HepG2 (cell line): ENCODE data around the gene CAPN15. TPM values are rescaled to one million over a fixed set of nuclear protein-coding genes. Genes with fewer than 3 reads are reported as not detected.

ENCODE experiments used
- AHR ChIP-seq: IDR thresholded peaks from 2 replicates; pipeline ENCODE4 v1.6.1; 2018; ENCODE audit warnings: missing genetic modification reagents, missing compliant biosample characterization
- ARID4A ChIP-seq: sonication (generic); formaldehyde crosslinking; IDR thresholded peaks from 2 replicates; pipeline ENCODE4 v1.5.0; 2020; ENCODE audit warnings: mild to moderate bottlenecking, missing genetic modification reagents, borderline replicate concordance
- FOXK2 ChIP-seq: fragments of 450-650 bp; IDR thresholded peaks from 2 replicates; pipeline ENCODE4 v1.6.1; 2016
- PRPF4 ChIP-seq: fragments of 200-400 bp; formaldehyde crosslinking; IDR thresholded peaks from 2 replicates; pipeline ENCODE4 v1.6.1; 2016; ENCODE audit warnings: low read length, low read depth; ENCODE audit not compliant: poor library complexity, severe bottlenecking
- REST ChIP-seq, 2 experiments: IDR thresholded peaks; 2 replicates each; pipeline ENCODE4 v1.6.1; 2011 to 2012; ENCODE audit warnings: low read length in 2 of 2, borderline replicate concordance in 1 of 2, low read depth in 1 of 2, mild to moderate bottlenecking in 1 of 2, moderate library complexity in 1 of 2
- RFXANK ChIP-seq: IDR thresholded peaks from 2 replicates; pipeline ENCODE4 v1.6.1; 2016
- SCMH1 ChIP-seq: sonication (generic); formaldehyde crosslinking; IDR thresholded peaks from 2 replicates; pipeline ENCODE4 v1.9.0; 2021; ENCODE audit warnings: missing genetic modification reagents, mild to moderate bottlenecking, borderline replicate concordance
- ZBTB25 ChIP-seq: IDR thresholded peaks from 2 replicates; pipeline ENCODE4 v1.6.1; 2018; ENCODE audit warnings: missing genetic modification reagents
- ZNF441 ChIP-seq: sonication (generic); formaldehyde crosslinking; IDR thresholded peaks from 2 replicates; pipeline ENCODE4 v1.7.0; 2021; ENCODE audit warnings: missing genetic modification reagents, borderline replicate concordance
- ZNF607 ChIP-seq: sonication (generic); formaldehyde crosslinking; IDR thresholded peaks from 2 replicates; pipeline ENCODE4 v1.5.1; 2020; ENCODE audit warnings: missing genetic modification reagents, mild to moderate bottlenecking, borderline replicate concordance
- polyA plus RNA-seq, 8 experiments: library from polyadenylated mRNA; depleted of rRNA in 3 of 8; stranded (reverse) in 7 of 8; unstranded in 1 of 8; fragments of >200 nt; fragmentation: Illumina TruSeq in 4 of 8; extraction: Trizol in 4 of 8; gene quantifications; 2 replicates each; pipeline versions ENCODE4 v1.2.1 to v1.2.3, GENCODE V29; 2011 to 2016; ENCODE audit warnings: low read depth in 4 of 8, missing spikeins in 1 of 8, mixed read lengths in 1 of 8; ENCODE audit not compliant: insufficient read depth in 1 of 8
- total RNA-seq, 5 experiments: library from RNA; depleted of rRNA; stranded (reverse); fragments of >200 nt; fragmentation: Illumina TruSeq; extraction: Trizol; gene quantifications; 2 replicates each; pipeline ENCODE4 v1.2.3, GENCODE V29; 2016; ENCODE audit warnings: low read depth in 1 of 5
- TF ChIP-seq, protein P1 (sequence below): sonication (generic); formaldehyde crosslinking; conservative IDR thresholded peaks from 2 replicates; pipeline ENCODE4 v1.4.0; 2020; ENCODE audit warnings: mild to moderate bottlenecking, missing genetic modification reagents, moderate library complexity

CAPN15 gene
- total and polyA plus RNA-seq, 2 of the 13 experiments (the other 11 are each of a cell fraction or from before 2014, with no cell fraction given) = 14.9 to 24.5 TPM

- peak in 1 of 2 experiments; percentile 51; a peak in 1 of 4 replicates for TF ChIP-seq REST (IDR thresholded peaks at IDR 0.05; ENCODE audit: borderline replicate concordance in 1 of 2, low read depth in 1 of 2, low read length in 2 of 2)
- TF ChIP-seq SCMH1 (CRISPR knock-in tag) = no peak
- TF ChIP-seq RFXANK (CRISPR knock-in tag) = no peak
- TF ChIP-seq PRPF4 = no peak
- peak; percentile 87; the same call in 1 of the 2 replicates for TF ChIP-seq AHR (CRISPR knock-in tag)
- TF ChIP-seq ZNF441 (CRISPR knock-in tag) = peak; percentile 63; the same call in 1 of the 2 replicates
- TF ChIP-seq FOXK2 = peak; percentile 94
- peak; percentile 89 for TF ChIP-seq ZBTB25 (CRISPR knock-in tag)
- peak; percentile 92 for TF ChIP-seq ARID4A (CRISPR knock-in tag)
- peak; percentile 87 for TF ChIP-seq ZNF607 (CRISPR knock-in tag)
- TF ChIP-seq, protein P1, sequence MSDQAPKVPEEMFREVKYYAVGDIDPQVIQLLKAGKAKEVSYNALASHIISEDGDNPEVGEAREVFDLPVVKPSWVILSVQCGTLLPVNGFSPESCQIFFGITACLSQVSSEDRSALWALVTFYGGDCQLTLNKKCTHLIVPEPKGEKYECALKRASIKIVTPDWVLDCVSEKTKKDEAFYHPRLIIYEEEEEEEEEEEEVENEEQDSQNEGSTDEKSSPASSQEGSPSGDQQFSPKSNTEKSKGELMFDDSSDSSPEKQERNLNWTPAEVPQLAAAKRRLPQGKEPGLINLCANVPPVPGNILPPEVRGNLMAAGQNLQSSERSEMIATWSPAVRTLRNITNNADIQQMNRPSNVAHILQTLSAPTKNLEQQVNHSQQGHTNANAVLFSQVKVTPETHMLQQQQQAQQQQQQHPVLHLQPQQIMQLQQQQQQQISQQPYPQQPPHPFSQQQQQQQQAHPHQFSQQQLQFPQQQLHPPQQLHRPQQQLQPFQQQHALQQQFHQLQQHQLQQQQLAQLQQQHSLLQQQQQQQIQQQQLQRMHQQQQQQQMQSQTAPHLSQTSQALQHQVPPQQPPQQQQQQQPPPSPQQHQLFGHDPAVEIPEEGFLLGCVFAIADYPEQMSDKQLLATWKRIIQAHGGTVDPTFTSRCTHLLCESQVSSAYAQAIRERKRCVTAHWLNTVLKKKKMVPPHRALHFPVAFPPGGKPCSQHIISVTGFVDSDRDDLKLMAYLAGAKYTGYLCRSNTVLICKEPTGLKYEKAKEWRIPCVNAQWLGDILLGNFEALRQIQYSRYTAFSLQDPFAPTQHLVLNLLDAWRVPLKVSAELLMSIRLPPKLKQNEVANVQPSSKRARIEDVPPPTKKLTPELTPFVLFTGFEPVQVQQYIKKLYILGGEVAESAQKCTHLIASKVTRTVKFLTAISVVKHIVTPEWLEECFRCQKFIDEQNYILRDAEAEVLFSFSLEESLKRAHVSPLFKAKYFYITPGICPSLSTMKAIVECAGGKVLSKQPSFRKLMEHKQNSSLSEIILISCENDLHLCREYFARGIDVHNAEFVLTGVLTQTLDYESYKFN (CRISPR knock-in tag) = peak; percentile 99
These were observed 18.4 kb upstream of the CAPN15 start (continued) for GRCh38 chr16:508884-509736.
